ENCODE results near the gene IFI27L2.

GRCh38 chr14:94116701-94117100 lies 12.7 kb downstream of the IFI27L2 start:
- TF ChIP-seq REST (IDR thresholded peaks at IDR 0.05; ENCODE audit: insufficient replicate concordance, low read depth) (no peak), CTCF (IDR thresholded peaks at IDR 0.05; ENCODE audit: insufficient read depth, low read length) (no peak)

Measured in HL-60 (cell line).